Measurements from ENCODE around the gene KIFC1.

Gene KIFC1

DNA sequence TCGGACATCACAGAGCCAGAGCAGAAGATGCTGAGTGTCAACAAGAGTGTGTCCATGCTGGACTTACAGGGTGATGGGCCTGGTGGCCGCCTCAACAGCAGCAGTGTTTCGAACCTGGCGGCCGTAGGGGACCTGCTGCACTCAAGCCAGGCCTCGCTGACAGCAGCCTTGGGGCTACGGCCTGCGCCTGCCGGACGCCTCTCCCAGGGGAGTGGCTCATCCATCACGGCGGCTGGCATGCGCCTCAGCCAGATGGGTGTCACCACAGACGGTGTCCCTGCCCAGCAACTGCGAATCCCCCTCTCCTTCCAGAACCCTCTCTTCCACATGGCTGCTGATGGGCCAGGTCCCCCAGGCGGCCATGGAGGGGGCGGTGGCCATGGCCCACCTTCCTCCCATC, 51.4 kb downstream of the KIFC1 start:
- Histone ChIP-seq H3K4me3 (ENCODE audit: low read length) (no peak overlapping the region), H3K9me3 (replicated peaks; ENCODE audit: low read length) (no peaks in the 10 kb centered on the region), H3K9ac (ENCODE audit: low read depth, low read length) (no peak overlapping the region), H3K4me1 (ENCODE audit: control insufficient read depth, insufficient read depth, low read length) (no peaks in the 10 kb centered on the region), H3K4me2 (ENCODE audit: low read length) (no peak overlapping the region), H3K27me3 (ENCODE audit: control insufficient read depth, insufficient read depth, low read length) (no peaks in the 10 kb centered on the region), H3K36me3 (ENCODE audit: insufficient read depth, low read length) (peaks cover 30% of the 10 kb centered on the region)

- Histone ChIP-seq H3K4me1 (ENCODE audit: control insufficient read depth, insufficient read depth, low read length) (no peaks in the 10 kb centered on the region), H3K27me3 (ENCODE audit: control insufficient read depth, insufficient read depth, low read length) (no peaks in the 10 kb centered on the region), H3K4me2 (ENCODE audit: low read length) (no peak overlapping the region), H3K4me3 (ENCODE audit: low read length) (no peak overlapping the region), H3K36me3 (ENCODE audit: insufficient read depth, low read length) (peaks cover 25% of the 10 kb centered on the region), H3K9me3 (replicated peaks; ENCODE audit: low read length) (no peaks in the 10 kb centered on the region), H3K9ac (ENCODE audit: low read depth, low read length) (no peak overlapping the region)
These were observed 52.2 kb downstream of the KIFC1 start for GRCh38 chr6:33443619-33444504.

DNA sequence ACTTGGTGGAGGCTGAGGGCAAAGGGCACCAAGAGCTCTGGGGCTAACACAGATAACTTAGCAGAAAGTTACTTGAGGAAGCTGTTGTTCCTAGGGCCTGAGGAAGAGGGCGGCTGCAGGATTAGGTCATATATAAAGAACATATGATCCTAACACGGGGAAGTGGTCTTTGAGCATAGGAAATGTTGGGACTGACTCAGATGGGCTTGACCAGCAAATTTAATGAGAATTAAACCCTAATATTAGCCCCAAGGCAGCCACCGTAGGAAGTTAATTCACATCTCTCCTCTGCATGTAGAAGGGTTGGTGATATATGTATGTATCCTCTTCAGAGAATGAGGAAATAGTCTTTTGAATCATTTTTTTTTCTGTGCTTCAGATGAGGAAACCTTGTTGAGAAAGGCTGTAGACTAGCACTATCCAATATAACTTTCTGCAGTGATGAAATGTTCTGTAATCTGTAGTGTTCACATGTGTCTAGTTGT, 53.5 kb downstream of the KIFC1 start:
- Histone ChIP-seq H3K4me1 (ENCODE audit: control insufficient read depth, insufficient read depth, low read length) (no peaks in the 10 kb centered on the region), H3K4me2 (ENCODE audit: low read length) (no peak overlapping the region), H3K27me3 (ENCODE audit: control insufficient read depth, insufficient read depth, low read length) (no peaks in the 10 kb centered on the region), H3K9me3 (replicated peaks; ENCODE audit: low read length) (no peaks in the 10 kb centered on the region), H3K36me3 (ENCODE audit: insufficient read depth, low read length) (peaks cover 25% of the 10 kb centered on the region), H3K9ac (ENCODE audit: low read depth, low read length) (no peak overlapping the region), H3K4me3 (ENCODE audit: low read length) (no peak overlapping the region)

- H3K36me3 ChIP-seq (ENCODE audit: insufficient read depth, low read length) = peaks cover 24% of the 10 kb centered on the region
- no peak overlapping the region for H3K4me3 ChIP-seq (ENCODE audit: low read length)
- no peaks in the 10 kb centered on the region for H3K4me1 ChIP-seq (ENCODE audit: control insufficient read depth, insufficient read depth, low read length)
- no peak overlapping the region for H3K9ac ChIP-seq (ENCODE audit: low read depth, low read length)
- H3K4me2 ChIP-seq (ENCODE audit: low read length) = no peak overlapping the region
- no peaks in the 10 kb centered on the region for H3K9me3 ChIP-seq (replicated peaks; ENCODE audit: low read length)
- no peaks in the 10 kb centered on the region for H3K27me3 ChIP-seq (ENCODE audit: control insufficient read depth, insufficient read depth, low read length)
These were observed 54.7 kb downstream of the KIFC1 start for GRCh38 chr6:33446356-33446755.

GRCh38 chr6:33450434-33450833, 58.8 kb downstream of the KIFC1 start:
- Histone ChIP-seq H3K36me3 (ENCODE audit: insufficient read depth, low read length) (peaks cover 10% of the 10 kb centered on the region), H3K4me2 (ENCODE audit: low read length) (no peak overlapping the region), H3K9ac (ENCODE audit: low read depth, low read length) (no peak overlapping the region), H3K4me1 (ENCODE audit: control insufficient read depth, insufficient read depth, low read length) (no peaks in the 10 kb centered on the region), H3K4me3 (ENCODE audit: low read length) (no peak overlapping the region), H3K9me3 (replicated peaks; ENCODE audit: low read length) (no peaks in the 10 kb centered on the region), H3K27me3 (ENCODE audit: control insufficient read depth, insufficient read depth, low read length) (no peaks in the 10 kb centered on the region)

- H3K9ac ChIP-seq (ENCODE audit: low read depth, low read length) = no peak overlapping the region
- H3K4me3 ChIP-seq (ENCODE audit: low read length) = no peak overlapping the region
- H3K4me1 ChIP-seq (ENCODE audit: control insufficient read depth, insufficient read depth, low read length) = no peaks in the 10 kb centered on the region
- H3K9me3 ChIP-seq (replicated peaks; ENCODE audit: low read length) = no peaks in the 10 kb centered on the region
- no peaks in the 10 kb centered on the region for H3K27me3 ChIP-seq (ENCODE audit: control insufficient read depth, insufficient read depth, low read length)
- peaks cover 18% of the 10 kb centered on the region for H3K36me3 ChIP-seq (ENCODE audit: insufficient read depth, low read length)
- no peak overlapping the region for H3K4me2 ChIP-seq (ENCODE audit: low read length)
These were observed 60.0 kb downstream of the KIFC1 start for GRCh38 chr6:33451606-33452005.

DNA sequence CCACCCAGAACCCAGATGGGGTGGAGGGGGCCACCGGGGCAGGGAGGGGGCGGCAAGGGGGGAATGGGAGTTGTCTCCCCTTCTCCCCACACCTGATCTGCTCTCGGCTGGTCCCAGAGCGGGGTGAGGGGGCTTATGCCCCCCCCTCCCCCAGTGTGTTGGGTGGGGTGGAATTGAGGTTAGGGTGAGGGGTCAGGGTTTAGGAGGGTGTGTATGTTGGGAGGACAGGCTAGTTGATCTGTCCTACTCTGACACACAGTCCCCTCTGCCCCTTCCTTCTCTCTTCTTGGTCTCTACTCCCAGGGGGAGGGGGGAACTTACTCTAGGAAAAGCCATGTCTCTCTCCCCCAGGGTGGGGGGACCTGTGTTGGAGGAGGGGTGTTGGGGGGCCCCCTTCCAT, 60.9 kb downstream of the KIFC1 start:
- H3K9me3 ChIP-seq (replicated peaks; ENCODE audit: low read length) = no peaks in the 10 kb centered on the region
- H3K36me3 ChIP-seq (ENCODE audit: insufficient read depth, low read length) = peaks cover 18% of the 10 kb centered on the region
- no peaks in the 10 kb centered on the region for H3K4me1 ChIP-seq (ENCODE audit: control insufficient read depth, insufficient read depth, low read length)
- H3K27me3 ChIP-seq (ENCODE audit: control insufficient read depth, insufficient read depth, low read length) = no peaks in the 10 kb centered on the region
- H3K4me3 ChIP-seq (ENCODE audit: low read length) = no peak overlapping the region
- H3K9ac ChIP-seq (ENCODE audit: low read depth, low read length) = no peak overlapping the region
- no peak overlapping the region for H3K4me2 ChIP-seq (ENCODE audit: low read length)

GRCh38 chr6:33453393-33454008, 61.9 kb downstream of the KIFC1 start:
- H3K9ac ChIP-seq (ENCODE audit: low read depth, low read length) = peak overlapping the region; percentile 90
- no peaks in the 10 kb centered on the region for H3K4me1 ChIP-seq (ENCODE audit: control insufficient read depth, insufficient read depth, low read length)
- peaks cover 13% of the 10 kb centered on the region for H3K36me3 ChIP-seq (ENCODE audit: insufficient read depth, low read length)
- H3K9me3 ChIP-seq (replicated peaks; ENCODE audit: low read length) = no peaks in the 10 kb centered on the region
- peak overlapping the region; percentile 89 for H3K4me2 ChIP-seq (ENCODE audit: low read length)
- no peaks in the 10 kb centered on the region for H3K27me3 ChIP-seq (ENCODE audit: control insufficient read depth, insufficient read depth, low read length)
- H3K4me3 ChIP-seq (ENCODE audit: low read length) = peak overlapping the region; percentile 87

- peak within 1 kb of the TSS; percentile 90 for H3K9ac ChIP-seq (ENCODE audit: low read depth, low read length)
- no peaks in the 10 kb centered on the region for H3K9me3 ChIP-seq (replicated peaks; ENCODE audit: low read length)
These were observed 62.7 kb downstream of the KIFC1 start, which contains the start of gene ZBTB9 for GRCh38 chr6:33454009-33454946. Gene ZBTB9 (plus strand): TSS chr6:33454576. CDS start chr6:33455101, 525 bp downstream.

GRCh38 chr6:33455051-33455450, 63.4 kb downstream of the KIFC1 start:
- H3K4me1 ChIP-seq (ENCODE audit: control insufficient read depth, insufficient read depth, low read length) = no peaks in the 10 kb centered on the region
- no peaks in the 10 kb centered on the region for H3K27me3 ChIP-seq (ENCODE audit: control insufficient read depth, insufficient read depth, low read length)
- peak overlapping the region; percentile 87 for H3K4me3 ChIP-seq (ENCODE audit: low read length)
- H3K36me3 ChIP-seq (ENCODE audit: insufficient read depth, low read length) = peaks cover 13% of the 10 kb centered on the region
- peak overlapping the region; percentile 90 for H3K9ac ChIP-seq (ENCODE audit: low read depth, low read length)
- H3K9me3 ChIP-seq (replicated peaks; ENCODE audit: low read length) = no peaks in the 10 kb centered on the region
- H3K4me2 ChIP-seq (ENCODE audit: low read length) = peak overlapping the region; percentile 92

More at GRCh38 chr6:33454009-33454946, 62.7 kb downstream of the KIFC1 start, which contains the start of gene ZBTB9:
- no peaks in the 10 kb centered on the region for H3K27me3 ChIP-seq (ENCODE audit: control insufficient read depth, insufficient read depth, low read length)
- H3K36me3 ChIP-seq (ENCODE audit: insufficient read depth, low read length) = peaks cover 13% of the 10 kb centered on the region
- peak within 1 kb of the TSS; percentile 92 for H3K4me2 ChIP-seq (ENCODE audit: low read length)
- H3K4me1 ChIP-seq (ENCODE audit: control insufficient read depth, insufficient read depth, low read length) = no peaks in the 10 kb centered on the region
- H3K4me3 ChIP-seq (ENCODE audit: low read length) = peak within 1 kb of the TSS; percentile 87

GRCh38 chr6:33456156-33456555, 64.5 kb downstream of the KIFC1 start:
- H3K4me1 ChIP-seq (ENCODE audit: control insufficient read depth, insufficient read depth, low read length) = no peaks in the 10 kb centered on the region

More at GRCh38 chr6:33456156-33456555, 64.5 kb downstream of the KIFC1 start:
- Histone ChIP-seq H3K27me3 (ENCODE audit: control insufficient read depth, insufficient read depth, low read length) (no peaks in the 10 kb centered on the region), H3K4me2 (ENCODE audit: low read length) (no peak overlapping the region), H3K9me3 (replicated peaks; ENCODE audit: low read length) (no peaks in the 10 kb centered on the region), H3K36me3 (ENCODE audit: insufficient read depth, low read length) (peaks cover 13% of the 10 kb centered on the region), H3K9ac (ENCODE audit: low read depth, low read length) (no peak overlapping the region), H3K4me3 (ENCODE audit: low read length) (no peak overlapping the region)
